GM19238 (cell line): ENCODE data around the gene CDR2L.

Source experiments
- DNase-seq: peaks from one replicate; pipeline ENCODE4 v3.0.0; 2011; ENCODE audit warnings: low spot score; ENCODE audit not compliant: insufficient read length

Gene CDR2L

GRCh38 chr17:74987418-74987908 is at the start of gene CDR2L:
TSS of gene CDR2L (plus strand) at chr17:74987632. CDS start at chr17:74988044, 412 bp downstream.
- DNase-seq: peak; percentile 95

DNA sequence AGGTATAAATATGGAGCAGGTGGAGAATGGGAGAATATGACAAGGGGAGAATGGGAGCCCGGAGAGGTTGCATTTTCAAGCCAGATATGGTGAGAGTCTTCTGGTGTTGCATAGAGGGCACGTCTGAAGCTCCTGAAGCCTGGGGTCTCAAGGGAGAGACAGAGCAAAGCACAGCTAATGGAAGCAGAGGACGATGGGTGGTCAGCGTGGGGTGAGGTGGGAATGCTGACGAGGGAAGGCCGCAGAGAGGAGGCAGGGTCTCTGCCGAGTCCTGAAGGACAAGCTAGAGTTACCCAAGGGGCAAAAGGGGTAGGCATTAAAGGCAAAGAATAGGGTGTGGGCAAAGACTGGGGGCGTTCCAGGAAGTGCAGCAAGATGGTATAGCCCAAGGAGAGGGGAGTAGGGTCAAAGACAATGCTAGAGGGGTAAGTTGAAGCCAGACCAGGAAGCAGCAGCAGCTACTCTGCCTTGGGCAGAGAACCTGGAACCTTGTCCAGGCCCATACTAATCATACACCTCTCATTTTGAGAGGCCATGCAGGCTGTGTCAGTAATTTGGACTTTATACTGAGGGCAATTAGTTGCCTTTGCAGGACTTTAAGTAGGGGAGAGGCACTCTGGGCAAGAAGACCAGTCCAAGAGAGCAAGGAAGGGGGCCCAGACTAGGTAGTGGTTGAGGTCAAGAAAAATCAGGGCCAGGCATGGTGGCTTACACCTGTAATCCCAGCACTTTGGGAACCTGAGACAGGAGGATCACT is 49.1 kb upstream of the CDR2L start:
- DNase-seq: no peak

DNA sequence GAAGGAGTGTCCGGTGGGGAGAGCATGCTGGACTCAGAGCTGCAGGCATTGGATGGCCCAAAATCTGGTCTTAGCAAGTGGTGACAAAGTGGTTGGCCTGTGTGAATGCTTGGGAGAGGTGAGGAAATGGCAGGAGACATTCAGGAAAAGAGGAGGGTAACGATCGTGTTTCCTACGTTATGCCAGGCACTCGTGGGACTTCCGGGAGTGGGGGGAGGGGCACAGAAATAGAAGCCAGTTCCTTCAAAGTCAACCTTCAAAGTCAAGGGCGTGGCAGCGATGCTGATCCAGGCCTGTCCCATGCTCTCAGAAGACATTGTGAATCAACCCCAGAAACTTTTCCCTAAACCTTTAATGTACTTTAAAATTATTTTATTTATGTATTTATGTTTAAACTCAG is 47.9 kb upstream of the CDR2L start:
- no peak for DNase-seq

DNA sequence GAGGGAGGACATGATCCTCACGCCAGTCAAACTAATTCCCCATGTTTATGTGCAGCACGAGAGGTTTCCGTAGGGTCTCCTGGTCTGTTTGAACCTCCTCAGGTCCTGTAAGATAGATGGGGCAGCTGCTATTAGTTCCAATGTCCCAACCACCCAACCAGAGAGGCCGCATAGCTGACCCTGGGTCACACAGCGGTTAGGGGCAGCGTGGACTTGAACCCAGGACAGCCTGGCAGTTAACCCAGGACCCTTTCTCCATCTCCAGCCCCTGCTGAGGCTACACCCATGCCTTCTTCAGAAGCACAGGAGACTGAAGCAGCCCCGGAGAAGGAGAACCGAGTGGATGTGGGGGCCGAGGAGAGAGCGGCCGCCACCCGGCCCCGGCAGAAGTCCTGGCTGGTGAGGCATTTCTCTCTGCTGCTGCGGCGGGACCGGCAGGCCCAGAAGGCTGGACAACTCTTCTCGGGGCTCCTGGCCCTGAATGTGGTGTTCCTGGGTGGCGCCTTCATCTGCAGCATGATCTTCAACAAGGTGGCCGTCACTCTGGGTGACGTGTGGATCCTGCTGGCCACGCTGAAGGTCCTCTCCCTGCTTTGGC is 46.2 kb upstream of the CDR2L start:
- DNase-seq: no peak

DNA sequence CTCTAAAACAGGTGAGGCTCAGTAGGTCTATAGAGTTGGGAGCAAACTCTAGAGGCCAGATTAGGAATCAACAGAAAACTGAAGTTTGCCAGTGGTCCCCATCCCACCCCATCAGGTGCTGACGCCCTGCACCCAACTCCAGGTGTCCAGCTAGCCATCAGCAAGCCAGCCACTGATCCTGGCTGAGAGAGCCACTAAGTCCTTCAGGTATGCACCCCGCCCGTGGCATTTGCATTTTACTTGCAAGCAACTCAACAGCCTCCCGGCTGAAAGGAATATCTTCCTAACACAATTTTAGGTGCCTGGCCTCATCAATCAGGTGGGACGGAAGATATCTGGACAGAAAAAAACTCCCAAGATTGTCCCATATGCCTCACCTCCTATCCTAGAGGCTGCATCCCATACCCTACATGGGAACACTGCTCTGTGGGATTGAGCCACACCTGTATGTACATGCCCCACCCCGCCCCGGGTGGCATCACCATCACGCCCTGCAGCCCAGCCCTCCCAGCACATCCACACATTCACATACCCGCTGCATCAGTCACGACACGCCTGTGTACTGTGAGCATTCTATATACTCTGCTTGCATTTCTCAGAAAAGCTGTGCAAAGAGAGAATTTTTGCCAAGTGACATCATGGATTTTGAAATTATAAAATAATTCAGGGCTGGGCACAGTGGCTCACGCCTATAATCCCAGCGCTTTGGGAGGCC is 43.5 kb upstream of the CDR2L start:
- no peak for DNase-seq

DNA sequence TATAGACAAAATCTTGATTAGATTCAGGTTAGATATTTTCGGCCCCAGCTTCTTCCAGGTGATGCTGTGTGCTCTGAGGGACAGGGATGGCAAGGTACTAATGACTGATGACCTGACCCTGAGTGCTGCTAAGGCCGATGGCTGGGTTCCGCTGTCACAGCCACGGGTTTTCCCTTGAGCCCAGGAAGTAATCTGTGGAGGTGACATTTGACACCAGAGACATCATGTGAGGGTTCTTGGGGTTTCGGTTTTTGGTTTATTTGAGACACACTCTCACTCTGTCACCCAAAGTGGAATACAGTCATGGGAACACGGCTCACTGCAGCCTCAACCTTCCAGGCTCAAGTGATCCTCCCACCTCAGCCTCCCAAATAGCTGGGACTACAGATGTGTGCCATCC is 41.9 kb upstream of the CDR2L start:
- DNase-seq: peak; percentile 47

- no peak for DNase-seq
These were observed 40.8 kb upstream of the CDR2L start for GRCh38 chr17:74946641-74947040.

- DNase-seq: no peak
These were observed 40.2 kb upstream of the CDR2L start for GRCh38 chr17:74947041-74947754.

GRCh38 chr17:74949455-74950115 is 37.8 kb upstream of the CDR2L start:
- no peak for DNase-seq

GRCh38 chr17:74950207-74950606 is 37.2 kb upstream of the CDR2L start:
- DNase-seq: no peak

GRCh38 chr17:74951065-74951464 is 36.4 kb upstream of the CDR2L start:
- no peak for DNase-seq

DNA sequence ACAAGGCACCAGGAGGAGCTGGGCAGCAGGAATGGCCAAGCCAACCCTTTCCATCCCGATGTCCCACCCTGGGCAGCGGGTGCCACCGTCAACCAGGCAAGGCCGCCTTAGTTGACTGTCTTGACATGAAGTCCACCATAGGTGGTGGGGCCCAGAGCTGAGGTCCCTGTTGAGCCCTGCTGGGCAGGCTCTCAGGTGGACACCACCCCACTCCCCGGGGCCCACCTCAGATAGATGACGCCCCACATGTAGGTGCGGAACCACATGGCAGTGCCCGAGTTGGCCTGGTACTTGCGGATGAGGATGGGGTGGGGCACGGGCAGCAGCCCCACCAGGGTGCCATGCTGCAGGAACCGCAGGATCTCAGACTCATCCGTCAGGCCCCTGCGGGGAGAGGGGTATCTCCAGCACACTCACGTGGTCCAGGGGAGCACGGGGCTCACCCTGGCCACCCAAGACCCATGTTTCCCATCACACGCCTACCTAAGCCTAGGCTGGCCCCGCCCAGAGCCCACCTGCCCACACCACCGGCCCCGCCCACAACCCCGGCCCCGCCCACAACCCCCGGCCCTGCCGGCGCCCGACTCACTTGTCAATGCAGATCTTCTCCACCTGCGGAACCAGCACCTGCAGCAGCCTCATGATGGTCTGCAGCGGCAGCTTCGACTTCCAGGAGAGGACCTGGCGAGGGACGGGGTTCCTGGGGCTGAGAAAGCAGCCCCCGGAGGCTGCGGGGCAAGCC is 35.6 kb upstream of the CDR2L start:
- DNase-seq: no peak

- DNase-seq: no peak
These were observed 34.9 kb upstream of the CDR2L start for GRCh38 chr17:74952431-74953133.

GRCh38 chr17:74953134-74953687 is 34.2 kb upstream of the CDR2L start:
- DNase-seq: no peak

- no peak for DNase-seq
These were observed 33.3 kb upstream of the CDR2L start for GRCh38 chr17:74954115-74954514.

- no peak for DNase-seq
These were observed 32.6 kb upstream of the CDR2L start for GRCh38 chr17:74954665-74955421.

DNA sequence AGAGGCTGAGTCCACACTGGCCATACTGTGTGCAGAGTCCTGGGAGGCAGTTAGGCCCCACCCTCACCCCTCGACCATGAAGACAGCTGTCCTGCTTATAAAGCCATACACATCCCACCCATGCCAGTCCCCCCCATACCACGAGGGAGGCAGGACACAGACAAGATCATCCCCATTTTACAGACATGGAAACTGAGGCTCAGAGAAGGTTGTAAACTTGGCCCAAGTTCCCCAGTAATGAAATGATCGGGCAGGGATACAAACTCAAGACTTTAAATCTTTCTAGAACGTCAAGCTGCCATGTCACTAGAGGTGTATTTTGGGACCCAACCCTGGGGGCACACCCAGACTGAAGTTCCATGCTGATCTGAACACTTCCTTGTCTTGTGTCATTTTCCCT is 31.3 kb upstream of the CDR2L start:
- DNase-seq: no peak

- peak; percentile 87 for DNase-seq
These were observed 29.3 kb upstream of the CDR2L start for GRCh38 chr17:74957935-74958740.
